Keratinocyte (primary cell): Measurements from ENCODE around the gene NCF4.

Experiments used
- CTCF ChIP-seq, 3 experiments: IDR thresholded peaks in 1 of 3; conservative IDR thresholded peaks in 1 of 3; optimal IDR thresholded peaks in 1 of 3; 2 replicates in 2 of 3; 3 replicates in 1 of 3; pipeline versions ENCODE3 to v1.5.1; 2011; ENCODE audit warnings: low read length in 3 of 3, mild to moderate bottlenecking in 3 of 3, moderate library complexity in 2 of 3, control low read depth in 1 of 3, inconsistent platforms in 1 of 3; ENCODE audit not compliant: insufficient read depth in 2 of 3; ENCODE audit errors: extremely low read depth in 1 of 3
- EZH2 ChIP-seq: IDR thresholded peaks from one replicate; pipeline ENCODE4 v1.6.1; 2012; ENCODE audit warnings: inconsistent platforms, mild to moderate bottlenecking, low read length, moderate library complexity

GRCh38 chr22:36894266-36894665 lies 33.5 kb downstream of the NCF4 start:
- TF ChIP-seq CTCF (optimal IDR thresholded peaks at IDR 0.05 in 1 of 3, IDR thresholded peaks at IDR 0.05 in 1 of 3, conservative IDR thresholded peaks at IDR 0.05 in 1 of 3; ENCODE audit: extremely low read depth in 1 of 3, insufficient read depth in 2 of 3, low read length in 3 of 3) = no peak
- no peak for TF ChIP-seq EZH2
